Measurements from ENCODE around the gene LAD1. TPM values are rescaled to one million over a fixed set of nuclear protein-coding genes. Genes with fewer than 3 reads are reported as not detected.
A peak's percentile ranks its signal among the peaks of the same experiment; 100 is the strongest.

LAD1 gene
- total RNA-seq, 1 experiment from 2014 or later: 0.10 TPM

DNA sequence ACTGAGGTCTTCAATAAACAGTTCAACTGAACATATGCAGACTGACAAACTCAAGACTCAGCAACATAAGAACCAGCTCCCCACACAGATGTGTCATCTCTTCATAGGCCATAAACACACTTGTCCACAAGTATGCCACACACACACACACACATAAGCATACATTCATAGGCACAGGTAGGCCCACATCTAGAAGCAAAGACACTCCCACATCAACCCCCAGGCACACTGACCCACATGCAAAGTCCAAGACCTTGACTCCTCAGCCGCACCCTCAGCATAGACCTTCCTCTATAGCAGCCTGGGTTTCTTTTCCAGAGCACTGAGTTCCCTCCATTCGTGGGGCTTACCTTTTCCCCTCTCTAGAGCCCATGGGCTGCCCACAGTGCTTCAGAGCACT, 1.4 kb downstream of the LAD1 start:
- no peaks in the 10 kb centered on the region for H3K4me1 ChIP-seq (ENCODE audit: control insufficient read depth, insufficient read depth, low read length)
- H3K4me3 ChIP-seq (ENCODE audit: low read depth in 2 of 2, low read length in 2 of 2): no peak overlapping the region
- BruUV-seq (replicated peaks): no TSS peak
- TF ChIP-seq SIN3A (IDR thresholded peaks at IDR 0.05; ENCODE audit: borderline replicate concordance, insufficient read depth, low read depth, low read length) (no peak), TCF7L2 (IDR thresholded peaks at IDR 0.05; ENCODE audit: low read depth, low read length) (no peak), POLR2AphosphoS5 (IDR thresholded peaks at IDR 0.05; ENCODE audit: low read depth, low read length) (no peak)
- TF ChIP-seq, protein P1, sequence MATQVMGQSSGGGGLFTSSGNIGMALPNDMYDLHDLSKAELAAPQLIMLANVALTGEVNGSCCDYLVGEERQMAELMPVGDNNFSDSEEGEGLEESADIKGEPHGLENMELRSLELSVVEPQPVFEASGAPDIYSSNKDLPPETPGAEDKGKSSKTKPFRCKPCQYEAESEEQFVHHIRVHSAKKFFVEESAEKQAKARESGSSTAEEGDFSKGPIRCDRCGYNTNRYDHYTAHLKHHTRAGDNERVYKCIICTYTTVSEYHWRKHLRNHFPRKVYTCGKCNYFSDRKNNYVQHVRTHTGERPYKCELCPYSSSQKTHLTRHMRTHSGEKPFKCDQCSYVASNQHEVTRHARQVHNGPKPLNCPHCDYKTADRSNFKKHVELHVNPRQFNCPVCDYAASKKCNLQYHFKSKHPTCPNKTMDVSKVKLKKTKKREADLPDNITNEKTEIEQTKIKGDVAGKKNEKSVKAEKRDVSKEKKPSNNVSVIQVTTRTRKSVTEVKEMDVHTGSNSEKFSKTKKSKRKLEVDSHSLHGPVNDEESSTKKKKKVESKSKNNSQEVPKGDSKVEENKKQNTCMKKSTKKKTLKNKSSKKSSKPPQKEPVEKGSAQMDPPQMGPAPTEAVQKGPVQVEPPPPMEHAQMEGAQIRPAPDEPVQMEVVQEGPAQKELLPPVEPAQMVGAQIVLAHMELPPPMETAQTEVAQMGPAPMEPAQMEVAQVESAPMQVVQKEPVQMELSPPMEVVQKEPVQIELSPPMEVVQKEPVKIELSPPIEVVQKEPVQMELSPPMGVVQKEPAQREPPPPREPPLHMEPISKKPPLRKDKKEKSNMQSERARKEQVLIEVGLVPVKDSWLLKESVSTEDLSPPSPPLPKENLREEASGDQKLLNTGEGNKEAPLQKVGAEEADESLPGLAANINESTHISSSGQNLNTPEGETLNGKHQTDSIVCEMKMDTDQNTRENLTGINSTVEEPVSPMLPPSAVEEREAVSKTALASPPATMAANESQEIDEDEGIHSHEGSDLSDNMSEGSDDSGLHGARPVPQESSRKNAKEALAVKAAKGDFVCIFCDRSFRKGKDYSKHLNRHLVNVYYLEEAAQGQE (IDR thresholded peaks at IDR 0.05; ENCODE audit: insufficient read depth in 1 of 2, low read depth in 2 of 2, low read length in 1 of 2): no peak
- TF ChIP-seq, protein P2, sequence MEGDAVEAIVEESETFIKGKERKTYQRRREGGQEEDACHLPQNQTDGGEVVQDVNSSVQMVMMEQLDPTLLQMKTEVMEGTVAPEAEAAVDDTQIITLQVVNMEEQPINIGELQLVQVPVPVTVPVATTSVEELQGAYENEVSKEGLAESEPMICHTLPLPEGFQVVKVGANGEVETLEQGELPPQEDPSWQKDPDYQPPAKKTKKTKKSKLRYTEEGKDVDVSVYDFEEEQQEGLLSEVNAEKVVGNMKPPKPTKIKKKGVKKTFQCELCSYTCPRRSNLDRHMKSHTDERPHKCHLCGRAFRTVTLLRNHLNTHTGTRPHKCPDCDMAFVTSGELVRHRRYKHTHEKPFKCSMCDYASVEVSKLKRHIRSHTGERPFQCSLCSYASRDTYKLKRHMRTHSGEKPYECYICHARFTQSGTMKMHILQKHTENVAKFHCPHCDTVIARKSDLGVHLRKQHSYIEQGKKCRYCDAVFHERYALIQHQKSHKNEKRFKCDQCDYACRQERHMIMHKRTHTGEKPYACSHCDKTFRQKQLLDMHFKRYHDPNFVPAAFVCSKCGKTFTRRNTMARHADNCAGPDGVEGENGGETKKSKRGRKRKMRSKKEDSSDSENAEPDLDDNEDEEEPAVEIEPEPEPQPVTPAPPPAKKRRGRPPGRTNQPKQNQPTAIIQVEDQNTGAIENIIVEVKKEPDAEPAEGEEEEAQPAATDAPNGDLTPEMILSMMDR (IDR thresholded peaks at IDR 0.05): no peak
- in situ Hi-C loops (cut with HindIII; ENCODE audit: low pct_unique_long_range_greater_than_20kb, low sequenced_read_pairs) (no loop called here), intact Hi-C loops (cut with micrococcal nuclease; ENCODE audit: unreplicated experiment) (no loop called here)
- H3K27ac ChIP-seq (ENCODE audit: low read length): no peak overlapping the region
- CTCF ChIA-PET: no interaction called here
- ATAC-seq (no peak), DNase-seq (ENCODE audit: low read depth, low spot score) (no peak)
- peaks cover 5% of the 10 kb centered on the region; the same call in 1 of the 2 replicates for H3K27me3 ChIP-seq (ENCODE audit: control insufficient read depth, insufficient read depth, low read length)
- H3K9me3 ChIP-seq (ENCODE audit: control insufficient read depth, insufficient read depth, low read depth, low read length): no peaks in the 10 kb centered on the region
- POLR2A ChIA-PET: no interaction called here
- 0 out of 2 replicates have a peak, but pooled peaks cover 2% of the 10 kb centered on the region for H3K36me3 ChIP-seq (ENCODE audit: control insufficient read depth, insufficient read depth, low read length)

DNA sequence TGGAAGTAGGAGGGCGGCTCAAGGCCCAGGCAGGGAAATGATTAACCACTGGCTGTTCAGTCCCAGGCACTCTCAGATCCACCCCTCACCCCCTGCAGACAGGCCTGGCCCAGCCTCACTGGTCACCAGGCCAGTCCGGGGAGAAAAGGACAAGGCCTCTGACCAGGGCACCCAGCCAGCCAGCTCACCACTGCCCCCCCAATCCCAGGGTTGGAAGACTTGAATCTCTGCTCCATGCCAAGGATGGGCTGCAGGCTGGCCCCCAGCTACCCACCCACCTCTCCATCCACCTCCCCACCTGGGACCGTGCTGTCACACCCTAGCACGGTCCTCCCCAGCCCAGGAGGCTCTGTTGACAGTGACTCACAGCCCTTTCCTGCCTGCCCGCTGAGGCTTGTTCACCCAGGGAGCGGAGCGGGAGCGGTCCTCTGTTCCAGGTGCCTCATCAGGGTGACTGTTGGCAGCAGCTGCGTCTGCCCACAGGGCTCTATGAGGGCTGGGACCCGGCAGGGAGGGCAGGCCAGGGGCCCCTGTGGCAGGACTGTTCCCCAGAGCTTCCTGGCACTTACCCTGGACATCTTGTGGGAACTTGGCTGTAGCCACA, 2.2 kb downstream of the LAD1 start:
- in situ Hi-C loops (cut with HindIII; ENCODE audit: low pct_unique_long_range_greater_than_20kb, low sequenced_read_pairs) (no loop called here), intact Hi-C loops (cut with micrococcal nuclease; ENCODE audit: unreplicated experiment) (no loop called here)
- DNase-seq (ENCODE audit: low read depth, low spot score) (no peak), ATAC-seq (peak; percentile 25; the same call in 1 of the 2 replicates)
- H3K4me3 ChIP-seq (ENCODE audit: low read depth in 2 of 2, low read length in 2 of 2): no peak overlapping the region
- TF ChIP-seq SIN3A (IDR thresholded peaks at IDR 0.05; ENCODE audit: borderline replicate concordance, insufficient read depth, low read depth, low read length): no peak
- TF ChIP-seq, protein P2 (IDR thresholded peaks at IDR 0.05): no peak
- no peak for TF ChIP-seq TCF7L2 (IDR thresholded peaks at IDR 0.05; ENCODE audit: low read depth, low read length)
- TF ChIP-seq, protein P1 (IDR thresholded peaks at IDR 0.05; ENCODE audit: insufficient read depth in 1 of 2, low read depth in 2 of 2, low read length in 1 of 2): no peak
- TF ChIP-seq POLR2AphosphoS5 (IDR thresholded peaks at IDR 0.05; ENCODE audit: low read depth, low read length): no peak
- H3K4me1 ChIP-seq (ENCODE audit: control insufficient read depth, insufficient read depth, low read length): no peaks in the 10 kb centered on the region
- POLR2A ChIA-PET: interaction anchor here (0.6 kb wide), 1 partner anchor 10 kb away, joined by 6 read pairs; no protein-coding TSS in a partner anchor
- BruUV-seq (replicated peaks): no TSS peak
- CTCF ChIA-PET: interaction anchor here (0.6 kb wide), 1 partner anchor 18 kb away, joined by 4 read pairs; no protein-coding TSS in a partner anchor
- no peak overlapping the region for H3K27ac ChIP-seq (ENCODE audit: low read length)
- no peaks in the 10 kb centered on the region for H3K9me3 ChIP-seq (ENCODE audit: control insufficient read depth, insufficient read depth, low read depth, low read length)
- H3K27me3 ChIP-seq (ENCODE audit: control insufficient read depth, insufficient read depth, low read length): peaks cover 5% of the 10 kb centered on the region; the same call in 1 of the 2 replicates
- H3K36me3 ChIP-seq (ENCODE audit: control insufficient read depth, insufficient read depth, low read length): 0 out of 2 replicates have a peak, but pooled peaks cover 2% of the 10 kb centered on the region
